GM12801 (cell line): ENCODE measurements around the gene YJU2.

Experiments used
- CTCF ChIP-seq: IDR thresholded peaks from one replicate; pipeline ENCODE4 v1.5.1; 2011; ENCODE audit warnings: control low read depth; ENCODE audit not compliant: insufficient read length; ENCODE audit errors: extremely low read depth

The YJU2 gene

GRCh38 chr19:4303819-4304537 lies 57.1 kb downstream of the YJU2 start:
- no peak for TF ChIP-seq CTCF

- no peak for TF ChIP-seq CTCF
Measured at GRCh38 chr19:4304538-4305256, 57.8 kb downstream of the YJU2 start, which contains the start of gene FSD1. TSS of gene FSD1 (plus strand) at chr19:4304598. CDS start at chr19:4304747, 149 bp downstream.

- TF ChIP-seq CTCF, result no peak
Measured at GRCh38 chr19:4305257-4305612, 58.4 kb downstream of the YJU2 start.

GRCh38 chr19:4305659-4306058 lies 58.8 kb downstream of the YJU2 start:
- no peak for TF ChIP-seq CTCF

GRCh38 chr19:4310247-4311121 lies 63.6 kb downstream of the YJU2 start:
- TF ChIP-seq CTCF, result no peak

- no peak for TF ChIP-seq CTCF
Measured at GRCh38 chr19:4313847-4314490, 67.1 kb downstream of the YJU2 start.

- no peak for TF ChIP-seq CTCF
Measured at GRCh38 chr19:4316956-4317355, 70.1 kb downstream of the YJU2 start.
